Stimulated activated memory B cell treated with anti-CD40 and anti-IgM and Interleukin-4, amounts not matched to agents 10 μg/mL and 1 μg/mL and 100 μg/mL, for 72 hours (primary cell): ENCODE measurements around the gene OR7C2.
"Not testable (repeated sequence)": the region's sequence is repeated elsewhere in the genome, so short reads cannot be mapped to it uniquely, and the experiment has no call there.

Experiments used
- ATAC-seq: fragments of 150-1000 bp; cut with Tn5 transposase; 2 replicates; pipeline ENCODE4 v1.10.0; 2021
- H3K27ac Mint-ChIP-seq: one replicate; pipeline ENCODE4 v1.8.0; 2022; ENCODE audit warnings: mild to moderate bottlenecking, mixed read lengths
- H3K27me3 Mint-ChIP-seq: one replicate; pipeline ENCODE4 v1.8.0; 2022; ENCODE audit warnings: mixed read lengths
- H3K36me3 Mint-ChIP-seq: one replicate; pipeline ENCODE4 v1.8.0; 2022; ENCODE audit warnings: mixed read lengths
- H3K4me1 Mint-ChIP-seq: one replicate; pipeline ENCODE4 v1.8.0; 2022; ENCODE audit warnings: mixed read lengths
- H3K4me3 Mint-ChIP-seq: one replicate; pipeline ENCODE4 v1.8.0; 2022; ENCODE audit warnings: mild to moderate bottlenecking, moderate library complexity, mixed read lengths
- H3K9me3 Mint-ChIP-seq: one replicate; pipeline ENCODE4 v1.8.0; 2022; ENCODE audit warnings: mixed read lengths

OR7C2 gene

DNA sequence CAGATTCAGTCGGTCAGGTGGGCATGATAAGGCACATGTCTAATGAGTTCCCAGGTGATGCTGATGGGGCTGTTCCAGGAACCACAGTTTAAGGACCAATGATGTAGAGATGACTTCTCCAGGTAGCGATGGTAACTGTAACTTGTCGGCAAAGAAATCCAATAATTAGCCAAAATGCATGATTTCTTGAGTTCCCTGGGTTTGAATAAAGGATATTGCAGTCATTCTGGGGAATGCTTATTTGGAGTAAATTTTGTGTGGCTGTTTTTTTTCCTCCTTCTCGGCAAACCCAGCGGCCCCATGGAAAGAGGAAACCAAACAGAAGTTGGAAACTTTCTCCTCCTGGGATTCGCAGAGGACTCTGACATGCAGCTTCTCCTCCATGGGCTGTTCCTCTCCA, at the start of gene OR7C2:
Gene OR7C2 (plus strand): TSS at position 301 of the 400 bp plus-strand sequence. CDS start 0 bp downstream, at position 301.
- H3K27me3 Mint-ChIP-seq: peaks cover 5% of the 10 kb centered on the region
- H3K36me3 Mint-ChIP-seq: no peaks in the 10 kb centered on the region
- H3K4me1 Mint-ChIP-seq: peaks cover 20% of the 10 kb centered on the region

DNA sequence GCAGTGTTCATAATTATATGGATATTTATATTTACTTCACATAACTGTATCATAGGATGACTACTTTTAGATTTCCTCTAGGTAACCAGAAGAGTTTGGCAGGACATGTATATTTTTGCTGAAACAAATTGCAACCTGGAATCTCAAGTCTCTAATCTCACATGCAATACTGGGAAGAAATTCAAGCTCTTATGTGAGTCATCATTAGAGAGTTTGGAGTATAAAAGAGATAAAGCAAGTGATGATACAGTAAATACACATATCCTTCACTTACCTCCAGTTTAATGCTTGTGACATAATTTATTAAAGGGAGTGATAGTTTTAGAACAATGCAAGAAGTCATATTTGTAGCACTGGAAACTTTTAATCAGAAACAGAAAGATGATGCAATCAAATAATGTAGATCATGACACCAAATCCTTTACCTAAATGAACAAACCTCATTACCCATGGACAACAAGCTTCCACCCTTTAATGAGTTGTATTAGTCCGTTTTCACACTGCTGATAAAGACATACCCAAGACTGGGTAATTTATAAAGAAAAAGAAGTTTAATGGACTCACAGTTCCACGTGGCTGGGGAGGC, 39.5 kb upstream of the OR7C2 start:
- H3K36me3 Mint-ChIP-seq: no peaks in the 10 kb centered on the region
- no peaks in the 10 kb centered on the region for H3K9me3 Mint-ChIP-seq

More for the DNA sequence above, at the start of gene OR7C2:
- Mint-ChIP-seq H3K4me3 (no peak within 1 kb of the TSS), H3K9me3 (no peaks in the 10 kb centered on the region), H3K27ac (no peak within 1 kb of the TSS)
- no peak for ATAC-seq

DNA sequence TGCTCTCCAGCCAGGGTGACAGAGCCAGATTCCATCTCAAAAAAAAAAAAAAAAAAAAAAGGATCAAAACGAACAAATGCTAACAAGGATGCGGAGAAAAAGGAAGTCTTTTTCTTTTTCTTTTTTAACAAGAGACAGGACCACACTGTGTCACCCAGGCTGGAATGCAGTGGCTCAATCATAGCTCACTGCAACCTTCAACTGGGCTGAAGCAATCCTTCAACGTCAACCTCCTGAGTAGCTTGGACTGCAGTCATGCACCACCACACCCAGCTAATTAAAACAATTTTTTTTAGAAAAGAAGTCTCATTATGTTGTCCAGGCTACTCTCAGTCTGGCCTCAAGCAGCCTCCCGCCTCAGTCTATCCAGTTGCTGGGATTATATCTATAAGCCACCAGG, 34.6 kb upstream of the OR7C2 start:
- Mint-ChIP-seq H3K27ac (no peak overlapping the region), H3K4me1 (no peaks in the 10 kb centered on the region), H3K27me3 (peaks cover 15% of the 10 kb centered on the region)

More for the DNA sequence above, 39.5 kb upstream of the OR7C2 start:
- H3K27me3 Mint-ChIP-seq: peaks cover 41% of the 10 kb centered on the region
- no peak for ATAC-seq
- no peak overlapping the region for H3K4me3 Mint-ChIP-seq
- no peaks in the 10 kb centered on the region for H3K4me1 Mint-ChIP-seq
- no peak overlapping the region for H3K27ac Mint-ChIP-seq

GRCh38 chr19:14915116-14915515, 26.2 kb upstream of the OR7C2 start:
- peaks cover 9% of the 10 kb centered on the region for H3K27me3 Mint-ChIP-seq
- peaks cover 10% of the 10 kb centered on the region for H3K9me3 Mint-ChIP-seq
- H3K36me3 Mint-ChIP-seq: no peaks in the 10 kb centered on the region
- no peak for ATAC-seq
- no peak overlapping the region for H3K4me3 Mint-ChIP-seq
- no peak overlapping the region for H3K27ac Mint-ChIP-seq
- H3K4me1 Mint-ChIP-seq: no peaks in the 10 kb centered on the region

More for the DNA sequence above, 34.6 kb upstream of the OR7C2 start:
- Mint-ChIP-seq H3K4me3 (no peak overlapping the region), H3K9me3 (no peaks in the 10 kb centered on the region), H3K36me3 (no peaks in the 10 kb centered on the region)
- ATAC-seq: no peak

GRCh38 chr19:14916848-14917247, 24.4 kb upstream of the OR7C2 start:
- Mint-ChIP-seq H3K4me3 (no peak overlapping the region), H3K4me1 (no peaks in the 10 kb centered on the region), H3K9me3 (peaks cover 10% of the 10 kb centered on the region), H3K36me3 (no peaks in the 10 kb centered on the region), H3K27me3 (peaks cover 9% of the 10 kb centered on the region), H3K27ac (no peak overlapping the region)
- ATAC-seq: no peak

DNA sequence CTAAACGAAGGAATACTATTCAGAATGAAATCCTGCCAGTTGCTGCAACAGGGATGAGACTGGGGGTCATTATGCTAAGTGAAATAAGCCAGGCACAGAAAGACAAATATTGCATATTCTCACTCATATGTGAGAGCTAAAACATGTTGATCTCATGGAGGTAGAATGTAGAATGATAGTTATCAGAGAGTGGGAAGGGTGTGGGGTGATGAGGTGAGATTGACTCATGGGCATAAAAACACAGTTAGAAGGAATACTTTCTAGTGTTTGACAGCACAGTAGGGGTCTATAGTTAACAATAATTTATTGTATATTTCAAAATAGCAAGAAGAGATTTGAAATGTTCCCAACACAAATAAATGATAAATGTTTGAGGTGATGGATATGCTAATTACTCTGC, 7.8 kb upstream of the OR7C2 start:
- H3K27ac Mint-ChIP-seq: no peak overlapping the region

GRCh38 chr19:14940266-14940665, 1.0 kb upstream of the OR7C2 start:
- H3K4me1 Mint-ChIP-seq: peaks cover 20% of the 10 kb centered on the region
- H3K27me3 Mint-ChIP-seq: peaks cover 12% of the 10 kb centered on the region
- no peak for ATAC-seq
- H3K27ac Mint-ChIP-seq: no peak overlapping the region
- H3K4me3 Mint-ChIP-seq: no peak overlapping the region
- H3K9me3 Mint-ChIP-seq: no peaks in the 10 kb centered on the region
- no peaks in the 10 kb centered on the region for H3K36me3 Mint-ChIP-seq

More for the DNA sequence above, 7.8 kb upstream of the OR7C2 start:
- Mint-ChIP-seq H3K36me3 (no peaks in the 10 kb centered on the region), H3K4me1 (no peaks in the 10 kb centered on the region), H3K4me3 (no peak overlapping the region), H3K27me3 (peaks cover 41% of the 10 kb centered on the region), H3K9me3 (peaks cover 6% of the 10 kb centered on the region)
- ATAC-seq: no peak

GRCh38 chr19:14943601-14944000, 2.3 kb downstream of the OR7C2 start:
- ATAC-seq: no peak
- Mint-ChIP-seq H3K4me1 (peaks cover 20% of the 10 kb centered on the region), H3K27ac (no peak overlapping the region), H3K4me3 (no peak overlapping the region), H3K9me3 (no peaks in the 10 kb centered on the region), H3K36me3 (no peaks in the 10 kb centered on the region), H3K27me3 (no peaks in the 10 kb centered on the region)

GRCh38 chr19:14944456-14944855, 3.2 kb downstream of the OR7C2 start:
- no peaks in the 10 kb centered on the region for H3K9me3 Mint-ChIP-seq

DNA sequence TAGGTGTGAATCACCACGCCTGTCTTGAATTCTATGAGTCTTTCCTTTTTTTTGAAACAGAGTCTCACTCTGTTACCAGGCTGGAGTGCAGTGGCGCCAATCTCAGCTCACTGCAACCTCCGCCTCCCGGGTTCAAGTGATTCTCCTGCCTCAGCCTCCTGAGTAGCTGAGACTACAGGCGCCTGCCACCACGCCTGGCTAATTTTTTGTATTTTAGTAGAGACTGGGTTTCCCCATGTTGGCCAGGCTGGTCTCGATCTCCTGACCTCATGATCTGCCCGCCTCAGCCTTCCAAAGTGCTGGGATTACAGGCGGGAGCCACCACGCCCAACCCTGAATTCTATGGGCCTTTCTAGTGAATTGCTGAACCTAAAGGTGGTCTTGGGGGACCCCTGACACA, 8.1 kb downstream of the OR7C2 start:
- peaks cover 10% of the 10 kb centered on the region for H3K27me3 Mint-ChIP-seq
- not testable (repeated sequence) for H3K4me3 Mint-ChIP-seq, H3K9me3 Mint-ChIP-seq

More at GRCh38 chr19:14944456-14944855, 3.2 kb downstream of the OR7C2 start:
- no peak overlapping the region for H3K4me3 Mint-ChIP-seq
- no peak for ATAC-seq
- no peaks in the 10 kb centered on the region for H3K27me3 Mint-ChIP-seq
- H3K27ac Mint-ChIP-seq: no peak overlapping the region
- H3K36me3 Mint-ChIP-seq: no peaks in the 10 kb centered on the region
- H3K4me1 Mint-ChIP-seq: peaks cover 20% of the 10 kb centered on the region

DNA sequence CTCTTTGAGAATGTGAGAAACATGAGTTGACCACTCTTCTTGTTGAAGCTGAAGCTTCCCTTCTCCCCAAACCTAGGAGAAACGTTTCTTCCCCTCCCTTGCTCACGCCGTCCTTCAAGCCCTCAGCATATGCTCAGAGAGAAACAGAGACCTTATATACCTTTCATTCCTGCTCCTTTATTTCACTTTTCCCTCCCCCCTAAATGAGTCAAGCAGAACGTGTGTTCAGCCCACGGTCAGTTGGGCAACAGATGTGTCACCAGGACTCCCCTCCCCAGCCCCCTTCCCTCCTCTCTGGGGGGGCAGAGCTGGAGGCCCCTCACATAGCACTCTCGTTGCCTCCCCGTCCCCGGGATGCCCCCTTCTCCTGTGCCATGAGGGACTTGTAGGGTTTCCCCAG, 8.6 kb downstream of the OR7C2 start:
- Mint-ChIP-seq H3K4me1 (peaks cover 1% of the 10 kb centered on the region), H3K27me3 (peaks cover 10% of the 10 kb centered on the region), H3K9me3 (no peaks in the 10 kb centered on the region), H3K36me3 (no peaks in the 10 kb centered on the region), H3K27ac (no peak overlapping the region), H3K4me3 (no peak overlapping the region)
- ATAC-seq: no peak

More for the DNA sequence above, 8.1 kb downstream of the OR7C2 start:
- not testable (repeated sequence) for ATAC-seq, H3K36me3 Mint-ChIP-seq, H3K27ac Mint-ChIP-seq, H3K4me1 Mint-ChIP-seq

DNA sequence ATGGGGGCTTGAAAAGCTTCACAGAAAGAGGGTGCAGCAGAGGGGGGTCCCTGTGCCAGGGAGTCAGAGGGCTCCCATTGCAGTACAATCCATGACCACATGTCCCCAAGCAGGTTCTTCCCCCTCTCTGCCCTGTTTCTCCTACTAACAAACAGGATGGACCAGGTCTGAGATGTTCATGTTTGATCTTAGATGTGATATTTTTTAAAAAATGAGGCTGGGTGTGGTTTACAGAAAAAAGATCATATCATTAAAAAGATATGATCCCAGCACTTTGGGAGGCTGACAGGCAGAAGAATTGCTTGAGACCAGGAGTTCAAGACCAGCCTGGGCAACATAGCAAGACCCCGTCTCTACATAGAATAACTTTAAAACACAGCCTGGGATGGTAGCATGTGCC, 9.1 kb downstream of the OR7C2 start:
- Mint-ChIP-seq H3K4me3 (no peak overlapping the region), H3K9me3 (no peaks in the 10 kb centered on the region), H3K27ac (no peak overlapping the region), H3K4me1 (no peaks in the 10 kb centered on the region), H3K27me3 (peaks cover 10% of the 10 kb centered on the region), H3K36me3 (no peaks in the 10 kb centered on the region)
- no peak for ATAC-seq

DNA sequence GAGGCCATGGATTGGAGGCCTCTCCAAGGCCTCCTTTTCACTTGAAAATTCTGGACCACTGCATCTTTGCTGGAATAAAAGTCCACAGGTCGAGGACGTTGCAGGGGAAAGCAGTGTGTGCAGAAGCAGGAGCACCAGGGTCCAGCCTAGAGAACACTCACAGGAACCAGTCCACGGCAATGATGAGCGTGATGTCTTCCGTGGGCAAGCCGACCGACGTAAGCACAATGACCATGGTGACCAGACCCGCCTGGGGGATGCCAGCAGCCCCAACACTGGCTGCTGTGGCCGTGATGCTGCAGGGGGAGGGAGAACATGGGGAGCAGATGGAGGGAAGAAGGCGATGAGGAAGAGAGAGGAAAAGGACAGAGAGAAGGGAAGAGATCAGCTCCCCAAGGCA, 11.5 kb downstream of the OR7C2 start:
- H3K36me3 Mint-ChIP-seq: no peaks in the 10 kb centered on the region
- H3K27me3 Mint-ChIP-seq: peaks cover 10% of the 10 kb centered on the region
- no peak for ATAC-seq
- no peak overlapping the region for H3K27ac Mint-ChIP-seq
- peaks cover 7% of the 10 kb centered on the region for H3K9me3 Mint-ChIP-seq
- H3K4me1 Mint-ChIP-seq: no peaks in the 10 kb centered on the region
- H3K4me3 Mint-ChIP-seq: no peak overlapping the region

DNA sequence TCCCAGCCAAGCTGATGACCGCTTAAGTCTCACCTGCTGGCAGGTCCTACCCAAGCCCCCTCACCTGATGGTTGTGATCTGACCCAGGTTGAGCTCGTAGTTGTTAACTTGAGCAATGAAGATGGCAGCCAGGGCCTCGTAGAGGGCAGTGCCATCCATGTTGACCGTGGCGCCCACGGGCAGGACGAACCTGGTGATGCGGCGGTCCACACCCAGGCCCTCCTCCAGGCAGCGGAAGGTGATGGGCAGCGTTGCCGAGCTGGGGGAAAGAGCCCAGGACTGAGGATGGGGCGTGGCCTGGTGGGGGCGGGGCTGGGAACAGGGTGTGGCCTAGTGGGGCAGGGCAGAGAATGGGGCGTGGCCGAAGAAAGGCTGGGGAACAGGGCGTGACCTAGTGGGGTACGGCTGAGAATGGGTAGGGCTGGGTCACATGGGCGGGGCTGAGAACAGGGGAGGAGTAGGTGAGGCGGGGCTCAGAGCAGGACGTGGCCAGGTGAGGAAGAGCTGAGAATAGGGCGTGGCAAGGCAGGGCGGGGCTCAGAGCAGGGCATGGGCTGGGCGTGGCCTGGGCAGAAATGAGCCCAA, 12.9 kb downstream of the OR7C2 start:
- H3K36me3 Mint-ChIP-seq: no peaks in the 10 kb centered on the region
- no peak for ATAC-seq

DNA sequence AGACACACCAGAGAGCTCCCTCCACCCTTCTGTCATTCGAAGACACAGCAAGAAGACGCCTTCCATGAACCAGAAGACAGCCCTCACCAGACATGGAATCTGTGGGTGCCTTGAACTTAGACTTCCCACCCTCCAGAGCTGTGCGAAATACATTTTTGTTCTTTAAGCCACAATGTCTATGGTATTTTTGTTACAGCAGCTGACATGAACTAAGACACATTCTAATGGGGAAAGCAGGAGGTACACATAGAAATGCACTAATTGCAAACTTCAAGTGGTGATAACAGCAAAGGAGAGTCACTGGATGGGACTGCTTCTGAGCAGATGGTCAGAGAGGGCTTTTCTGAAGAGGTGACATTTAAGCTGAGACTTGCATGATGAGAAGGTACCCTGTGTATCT, 16.2 kb downstream of the OR7C2 start:
- Mint-ChIP-seq H3K4me1 (no peaks in the 10 kb centered on the region), H3K4me3 (no peak overlapping the region), H3K27me3 (peaks cover 10% of the 10 kb centered on the region), H3K36me3 (no peaks in the 10 kb centered on the region), H3K9me3 (peaks cover 12% of the 10 kb centered on the region), H3K27ac (no peak overlapping the region)
- ATAC-seq: no peak

More for the DNA sequence above, 12.9 kb downstream of the OR7C2 start:
- peaks cover 7% of the 10 kb centered on the region for H3K9me3 Mint-ChIP-seq
- no peaks in the 10 kb centered on the region for H3K4me1 Mint-ChIP-seq
- peaks cover 10% of the 10 kb centered on the region for H3K27me3 Mint-ChIP-seq
- no peak overlapping the region for H3K4me3 Mint-ChIP-seq
- no peak overlapping the region for H3K27ac Mint-ChIP-seq

GRCh38 chr19:14959263-14959662, 18.0 kb downstream of the OR7C2 start:
- no peak for ATAC-seq
- Mint-ChIP-seq H3K27me3 (no peaks in the 10 kb centered on the region), H3K36me3 (no peaks in the 10 kb centered on the region), H3K27ac (no peak overlapping the region), H3K4me1 (no peaks in the 10 kb centered on the region), H3K4me3 (no peak overlapping the region), H3K9me3 (peaks cover 15% of the 10 kb centered on the region)
